Measurements from ENCODE around the gene GPC5.

The GPC5 gene

DNA sequence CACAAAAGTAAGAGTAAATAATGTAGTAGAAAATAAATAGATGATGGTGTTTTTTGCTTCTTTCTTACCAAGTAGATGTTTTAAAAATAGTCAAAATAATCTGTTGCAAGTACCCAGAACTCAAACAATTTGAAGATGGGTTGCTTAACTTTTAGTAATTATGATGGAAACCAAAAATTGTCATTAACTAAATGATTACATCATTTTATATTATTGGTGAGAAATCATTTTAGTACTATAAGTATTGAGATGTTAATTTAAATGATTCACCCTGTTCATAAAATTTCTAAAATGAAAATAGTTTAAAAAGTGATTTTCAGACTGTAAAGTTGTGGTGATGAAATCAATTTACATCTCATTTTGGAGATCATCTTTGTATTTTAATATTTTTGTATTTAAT lies 404.5 kb downstream of the GPC5 start:
- TF ChIP-seq CTCF (IDR thresholded peaks at IDR 0.05; ENCODE audit: extremely low read depth, missing control alignments): no peak
- no peak for DNase-seq (ENCODE audit: low spot score)

DNA sequence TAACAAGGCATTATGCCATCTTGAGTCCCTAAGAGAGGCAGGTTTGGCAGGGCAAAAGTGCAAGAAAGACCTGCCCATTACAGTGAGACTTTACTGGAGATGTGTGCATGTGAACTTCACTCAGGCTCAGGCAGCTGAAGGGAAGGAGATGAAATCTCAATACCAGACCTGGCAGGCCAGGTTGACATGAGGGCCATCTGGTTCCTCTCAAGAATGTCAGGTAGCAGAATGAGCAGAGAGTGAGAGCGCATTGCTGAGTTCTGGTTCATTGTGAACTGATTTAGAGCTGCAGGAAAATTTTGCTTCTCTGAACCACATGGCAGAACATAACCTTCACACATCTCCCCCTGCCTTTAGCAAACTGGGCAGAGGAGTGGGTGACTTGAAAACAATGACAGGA lies 406.3 kb downstream of the GPC5 start:
- DNase-seq (ENCODE audit: low spot score): no peak

DNA sequence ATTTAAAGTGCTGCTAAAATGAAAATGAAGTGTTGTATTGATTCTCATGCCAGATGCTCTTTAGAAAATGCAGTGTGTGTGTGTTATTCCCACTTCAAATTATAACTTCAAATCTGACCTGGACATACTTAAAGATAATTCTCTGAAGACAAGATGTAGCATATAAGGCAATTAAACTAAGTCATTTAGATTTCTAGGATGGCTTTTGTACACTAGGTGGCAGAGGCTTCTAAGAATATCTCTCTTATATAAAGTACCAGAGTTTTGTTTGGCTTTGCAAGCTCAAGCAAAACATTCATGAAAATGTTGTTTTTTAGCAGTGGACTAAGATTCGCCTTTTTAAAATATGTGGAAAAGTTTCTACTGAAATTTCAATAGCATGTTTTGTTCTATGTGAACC lies 407.2 kb downstream of the GPC5 start:
- no peak for DNase-seq (ENCODE audit: low spot score)
- no peak for TF ChIP-seq CTCF (IDR thresholded peaks at IDR 0.05; ENCODE audit: extremely low read depth, missing control alignments)

More for the DNA sequence above, 406.3 kb downstream of the GPC5 start:
- no peak for TF ChIP-seq CTCF (IDR thresholded peaks at IDR 0.05; ENCODE audit: extremely low read depth, missing control alignments)

DNA sequence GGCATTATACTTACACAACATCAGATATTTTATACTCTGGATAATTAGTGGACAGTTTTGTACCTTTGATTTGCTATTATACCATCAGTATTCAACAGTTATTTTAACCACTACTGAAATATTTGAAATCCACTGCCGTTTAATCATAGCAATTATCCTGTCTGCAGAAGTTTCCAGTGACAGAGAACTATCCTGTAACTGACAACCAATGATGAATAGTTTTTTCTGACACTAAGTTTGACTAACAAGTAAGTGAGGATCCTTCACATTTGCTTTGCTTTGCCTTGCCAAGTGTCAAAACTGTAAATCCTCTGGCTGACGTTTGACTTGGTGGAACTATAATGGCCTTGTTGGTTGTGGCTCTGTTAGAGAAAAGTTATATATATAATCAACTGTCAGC lies 410.7 kb downstream of the GPC5 start:
- DNase-seq (ENCODE audit: low spot score): no peak
- no peak for TF ChIP-seq CTCF (IDR thresholded peaks at IDR 0.05; ENCODE audit: extremely low read depth, missing control alignments)

DNA sequence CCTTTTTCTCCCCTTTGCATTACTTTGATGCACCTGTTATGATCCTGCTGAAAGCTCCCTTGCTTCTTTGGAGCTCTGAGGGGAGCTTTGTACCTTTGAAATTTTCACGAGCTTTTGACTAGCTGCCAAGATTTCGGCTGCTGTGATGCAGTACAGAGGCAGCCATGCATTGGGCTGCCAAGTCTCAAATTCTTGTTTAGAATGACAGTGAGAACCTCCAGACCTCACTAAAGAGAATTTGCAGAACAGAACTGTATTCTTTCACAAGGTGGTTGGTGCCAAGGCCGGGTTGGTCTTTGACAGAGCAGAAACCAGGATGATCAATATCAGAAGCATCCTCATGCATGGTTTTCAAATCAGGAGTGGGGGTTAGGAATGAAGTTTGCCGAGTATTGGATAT lies 414.8 kb downstream of the GPC5 start:
- TF ChIP-seq CTCF (IDR thresholded peaks at IDR 0.05; ENCODE audit: extremely low read depth, missing control alignments): no peak
- no peak for DNase-seq (ENCODE audit: low spot score)

DNA sequence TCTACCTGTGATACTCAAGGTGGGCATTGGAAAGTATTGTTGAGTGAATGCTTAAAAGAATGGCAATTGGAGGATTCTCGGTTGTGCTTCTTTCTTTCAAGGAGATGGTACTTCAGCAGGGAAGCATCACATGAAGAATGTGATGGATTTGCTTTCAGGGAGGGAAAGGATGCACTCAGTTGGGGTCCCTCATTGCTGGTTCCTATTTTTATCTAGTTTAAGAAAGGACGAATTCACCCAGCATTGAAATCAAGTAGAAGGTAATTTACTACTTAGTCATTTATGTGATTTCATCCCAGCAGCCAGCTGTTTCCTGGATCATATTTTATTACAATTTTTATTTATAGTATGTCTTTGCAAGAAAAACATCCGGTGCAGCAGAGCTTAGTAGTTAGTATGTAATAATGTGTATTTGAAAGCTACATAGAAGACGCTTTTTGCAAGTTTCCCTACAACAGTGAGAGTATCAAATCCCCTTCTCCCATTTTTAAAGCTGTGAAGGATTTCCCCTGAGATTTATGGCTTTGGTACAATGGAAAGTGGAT lies 417.9 kb downstream of the GPC5 start:
- no peak for DNase-seq (ENCODE audit: low spot score)
- TF ChIP-seq CTCF (IDR thresholded peaks at IDR 0.05; ENCODE audit: extremely low read depth, missing control alignments): no peak

- no peak for TF ChIP-seq CTCF (IDR thresholded peaks at IDR 0.05; ENCODE audit: extremely low read depth, missing control alignments)
- DNase-seq (ENCODE audit: low spot score): no peak
Observed at GRCh38 chr13:91817250-91817649, 418.8 kb downstream of the GPC5 start.

Measured in GM20000 (cell line).